MM.1S (cell line): Measurements from ENCODE around the gene CYP46A1.

ENCODE experiments used
- DNase-seq: peaks from one replicate; pipeline ENCODE4 v3.0.0-alpha.2; 2015
- H2AFZ ChIP-seq: fragments of 300-600 bp; sonication (generic); 2 replicates; pipeline ENCODE4 v1.6.0; 2016; ENCODE audit warnings: antibody characterized with exemption, low read length
- H3F3A ChIP-seq: fragments of 300-600 bp; sonication (generic); 2 replicates; pipeline ENCODE4 v1.6.1; 2016; ENCODE audit warnings: mild to moderate bottlenecking, antibody characterized with exemption, low read length, moderate library complexity, mixed read lengths; ENCODE audit not compliant: insufficient read depth
- H3K27ac ChIP-seq: fragments of 300-600 bp; sonication (generic); 2 replicates; pipeline ENCODE4 v1.5.1; 2016; ENCODE audit warnings: mild to moderate bottlenecking, low read length
- H3K27me3 ChIP-seq: fragments of 300-600 bp; sonication (generic); replicated peaks from 2 replicates; pipeline ENCODE4 v1.6.0; 2016; ENCODE audit warnings: low read length; ENCODE audit not compliant: insufficient read depth
- H3K36me3 ChIP-seq: fragments of 300-600 bp; sonication (generic); replicated peaks from 2 replicates; pipeline ENCODE4 v1.6.1; 2016; ENCODE audit warnings: mild to moderate bottlenecking, low read length, mixed read lengths; ENCODE audit not compliant: insufficient read depth
- H3K4me1 ChIP-seq: fragments of 300-600 bp; sonication (generic); 2 replicates; pipeline ENCODE4 v1.6.1; 2016; ENCODE audit warnings: low read length, mixed read lengths
- H3K4me2 ChIP-seq: fragments of 300-600 bp; sonication (generic); 2 replicates; pipeline ENCODE4 v1.6.0; 2016; ENCODE audit warnings: low read depth, low read length
- H3K4me3 ChIP-seq: fragments of 300-600 bp; sonication (generic); 2 replicates; pipeline ENCODE4 v1.5.1; 2016; ENCODE audit warnings: low read length, mixed read lengths
- H3K79me2 ChIP-seq: fragments of 300-600 bp; sonication (generic); 2 replicates; pipeline ENCODE4 v1.6.1; 2016; ENCODE audit warnings: mixed run types, low read length, mixed read lengths
- H3K9ac ChIP-seq: fragments of 300-600 bp; sonication (generic); 2 replicates; pipeline ENCODE4 v1.6.1; 2016; ENCODE audit warnings: low read length, mixed read lengths
- H3K9me2 ChIP-seq: fragments of 300-600 bp; sonication (generic); replicated peaks from 2 replicates; pipeline ENCODE4 v1.6.1; 2016; ENCODE audit warnings: mild to moderate bottlenecking, low read length, mixed read lengths; ENCODE audit not compliant: insufficient read depth
- H3K9me3 ChIP-seq: fragments of 300-600 bp; sonication (generic); replicated peaks from 2 replicates; pipeline ENCODE4 v1.6.1; 2016; ENCODE audit warnings: mild to moderate bottlenecking, low read length, mixed read lengths; ENCODE audit not compliant: insufficient read depth
- H4K20me1 ChIP-seq: fragments of 300-600 bp; sonication (generic); 2 replicates; pipeline ENCODE4 v1.6.1; 2016; ENCODE audit warnings: mild to moderate bottlenecking, low read length, moderate library complexity, mixed read lengths; ENCODE audit not compliant: insufficient read depth
- EZH2 ChIP-seq: fragments of 300-600 bp; sonication (generic); optimal IDR thresholded peaks from 2 replicates; pipeline ENCODE3; 2017; ENCODE audit warnings: low read depth, mild to moderate bottlenecking, antibody characterized with exemption, low read length, mixed read lengths
- EZH2phosphoT487 ChIP-seq: fragments of 300-600 bp; sonication (generic); IDR thresholded peaks from 2 replicates; pipeline ENCODE4 v1.6.1; 2018; ENCODE audit warnings: antibody characterized with exemption, low read length
- TF ChIP-seq, protein P1 (sequence below): fragments of 300-600 bp; sonication (generic); IDR thresholded peaks from 2 replicates; pipeline ENCODE4 v1.5.1; 2016; ENCODE audit warnings: antibody characterized with exemption, low read length, mixed read lengths

The CYP46A1 gene

DNA sequence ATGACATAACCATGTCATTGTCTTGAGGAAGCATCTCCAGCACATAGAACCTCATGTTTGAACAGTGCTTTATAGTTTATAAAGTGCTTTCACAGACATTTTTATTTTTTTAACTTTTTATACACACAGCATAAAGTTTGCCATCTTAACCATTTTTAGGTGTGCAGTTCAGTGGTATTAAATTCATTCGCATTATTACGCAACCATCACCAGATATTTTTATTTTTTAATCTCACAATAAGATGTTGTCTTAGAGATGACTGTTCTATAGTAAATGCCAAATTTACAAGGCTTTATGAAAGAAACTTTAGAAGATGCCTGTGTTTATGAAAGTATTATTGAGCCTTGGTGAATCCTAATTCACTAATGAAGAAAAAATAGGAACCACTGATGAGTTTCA is 19.9 kb downstream of the CYP46A1 start:
- Histone ChIP-seq H3K9me2 (no peaks in the 10 kb centered on the region), H4K20me1 (no peaks in the 10 kb centered on the region), H2AFZ (no peak overlapping the region), H3K4me1 (no peaks in the 10 kb centered on the region), H3K79me2 (no peaks in the 10 kb centered on the region), H3F3A (no peaks in the 10 kb centered on the region), H3K9me3 (no peaks in the 10 kb centered on the region), H3K4me2 (no peak overlapping the region), H3K4me3 (no peak overlapping the region), H3K9ac (no peak overlapping the region), H3K36me3 (no peaks in the 10 kb centered on the region), H3K27ac (no peak overlapping the region), H3K27me3 (no peaks in the 10 kb centered on the region)
- TF ChIP-seq, protein P1, sequence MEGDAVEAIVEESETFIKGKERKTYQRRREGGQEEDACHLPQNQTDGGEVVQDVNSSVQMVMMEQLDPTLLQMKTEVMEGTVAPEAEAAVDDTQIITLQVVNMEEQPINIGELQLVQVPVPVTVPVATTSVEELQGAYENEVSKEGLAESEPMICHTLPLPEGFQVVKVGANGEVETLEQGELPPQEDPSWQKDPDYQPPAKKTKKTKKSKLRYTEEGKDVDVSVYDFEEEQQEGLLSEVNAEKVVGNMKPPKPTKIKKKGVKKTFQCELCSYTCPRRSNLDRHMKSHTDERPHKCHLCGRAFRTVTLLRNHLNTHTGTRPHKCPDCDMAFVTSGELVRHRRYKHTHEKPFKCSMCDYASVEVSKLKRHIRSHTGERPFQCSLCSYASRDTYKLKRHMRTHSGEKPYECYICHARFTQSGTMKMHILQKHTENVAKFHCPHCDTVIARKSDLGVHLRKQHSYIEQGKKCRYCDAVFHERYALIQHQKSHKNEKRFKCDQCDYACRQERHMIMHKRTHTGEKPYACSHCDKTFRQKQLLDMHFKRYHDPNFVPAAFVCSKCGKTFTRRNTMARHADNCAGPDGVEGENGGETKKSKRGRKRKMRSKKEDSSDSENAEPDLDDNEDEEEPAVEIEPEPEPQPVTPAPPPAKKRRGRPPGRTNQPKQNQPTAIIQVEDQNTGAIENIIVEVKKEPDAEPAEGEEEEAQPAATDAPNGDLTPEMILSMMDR = no peak
- TF ChIP-seq EZH2phosphoT487 (no peak), EZH2 (no peak)
- DNase-seq = no peak

- TF ChIP-seq EZH2phosphoT487 (no peak), EZH2 (no peak)
- TF ChIP-seq, protein P1 = no peak
Measured at GRCh38 chr14:99706107-99706900, 22.2 kb downstream of the CYP46A1 start.

GRCh38 chr14:99707420-99707819 is 23.3 kb downstream of the CYP46A1 start:
- Histone ChIP-seq H3K4me1 (no peaks in the 10 kb centered on the region), H4K20me1 (no peaks in the 10 kb centered on the region), H3K36me3 (no peaks in the 10 kb centered on the region), H3K27ac (no peak overlapping the region), H3K79me2 (no peaks in the 10 kb centered on the region), H2AFZ (no peak overlapping the region), H3K27me3 (no peaks in the 10 kb centered on the region), H3K9ac (no peak overlapping the region), H3K4me2 (no peak overlapping the region), H3K9me3 (no peaks in the 10 kb centered on the region), H3K4me3 (no peak overlapping the region), H3F3A (no peaks in the 10 kb centered on the region), H3K9me2 (no peaks in the 10 kb centered on the region)
- TF ChIP-seq EZH2phosphoT487 (no peak), EZH2 (no peak)
- TF ChIP-seq, protein P1 = no peak
- no peak for DNase-seq

More at GRCh38 chr14:99706107-99706900, 22.2 kb downstream of the CYP46A1 start:
- Histone ChIP-seq H4K20me1 (no peaks in the 10 kb centered on the region), H3K4me1 (no peaks in the 10 kb centered on the region), H3K79me2 (no peaks in the 10 kb centered on the region), H3K9me3 (no peaks in the 10 kb centered on the region), H3K36me3 (no peaks in the 10 kb centered on the region), H3K9ac (no peak overlapping the region), H3K4me2 (no peak overlapping the region), H3K27ac (no peak overlapping the region), H3K4me3 (no peak overlapping the region), H3K27me3 (no peaks in the 10 kb centered on the region), H3K9me2 (no peaks in the 10 kb centered on the region), H3F3A (no peaks in the 10 kb centered on the region), H2AFZ (no peak overlapping the region)
- DNase-seq = no peak
